ENCODE results near the gene HAAO. TPM values are rescaled to one million over a fixed set of nuclear protein-coding genes. Genes with fewer than 3 reads are reported as not detected.
"Not testable (repeated sequence)": the region's sequence is repeated elsewhere in the genome, so short reads cannot be mapped to it uniquely, and the experiment has no call there.

HAAO gene
- polyA plus RNA-seq, 1 donor, result 25.6 TPM

- no peak for DNase-seq
Observed at GRCh38 chr2:42743659-42743990, 48.8 kb downstream of the HAAO start.

DNA sequence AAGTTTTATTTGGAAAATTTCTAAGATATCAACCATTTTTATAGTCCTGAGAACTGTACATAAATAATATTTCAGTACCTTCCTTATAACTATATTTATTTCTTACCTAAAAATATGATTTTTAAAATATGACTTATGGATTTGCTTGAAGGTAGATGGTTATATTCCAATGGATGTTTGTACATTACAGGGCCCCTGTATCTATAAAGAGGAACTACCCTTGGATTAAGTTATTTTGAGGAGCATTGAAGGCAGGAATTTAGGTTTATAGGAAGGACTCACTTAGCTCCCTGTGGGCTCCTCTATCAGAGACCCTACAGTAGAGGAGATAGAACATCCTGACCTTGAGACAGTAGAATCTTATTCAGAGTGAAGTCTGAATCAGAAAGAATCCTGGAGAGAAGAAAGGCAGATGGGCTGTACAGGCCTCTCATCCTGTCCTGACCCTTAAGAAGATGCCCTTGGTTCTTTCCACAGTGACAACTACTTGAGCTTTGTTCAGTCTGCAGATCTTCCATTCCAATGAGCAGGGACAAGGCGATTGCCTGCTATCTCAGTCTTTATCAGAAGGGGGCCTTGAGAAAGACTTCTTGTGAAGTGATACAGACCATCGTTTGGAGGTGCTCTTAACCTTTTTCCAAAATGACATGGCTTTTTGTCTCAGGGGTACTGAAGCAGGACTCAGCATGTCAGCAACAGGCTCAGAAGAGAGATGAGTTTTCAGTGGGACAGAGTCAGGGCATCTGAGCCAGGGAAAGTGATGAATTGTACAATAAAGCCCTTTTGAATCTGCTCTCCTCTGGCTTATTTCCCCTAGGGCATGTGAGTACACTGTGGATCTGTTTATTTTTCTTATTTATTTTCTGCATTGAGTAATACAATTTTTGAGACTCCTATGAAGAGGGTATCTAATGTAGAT is 49.4 kb downstream of the HAAO start:
- DNase-seq, result no peak

DNA sequence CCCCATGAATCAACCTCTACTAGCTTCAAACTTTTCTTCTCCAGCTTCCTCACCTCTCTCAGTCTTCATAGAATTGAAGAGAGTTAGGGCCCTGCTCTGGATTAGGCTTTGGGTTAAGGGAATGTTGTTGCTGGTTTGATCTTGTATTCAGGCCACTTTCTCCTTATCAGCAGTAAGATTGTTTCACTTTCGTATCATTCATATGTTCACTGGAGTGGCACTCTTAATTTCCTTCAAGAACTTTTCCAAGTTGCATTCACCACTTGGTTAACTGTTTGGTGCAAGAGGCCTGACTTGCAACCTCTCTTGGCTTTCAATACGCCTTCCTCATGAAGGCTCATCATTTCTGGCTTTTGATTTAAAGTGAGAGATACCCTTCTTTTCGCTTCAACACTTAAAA is 51.2 kb downstream of the HAAO start:
- DNase-seq, result no peak

DNA sequence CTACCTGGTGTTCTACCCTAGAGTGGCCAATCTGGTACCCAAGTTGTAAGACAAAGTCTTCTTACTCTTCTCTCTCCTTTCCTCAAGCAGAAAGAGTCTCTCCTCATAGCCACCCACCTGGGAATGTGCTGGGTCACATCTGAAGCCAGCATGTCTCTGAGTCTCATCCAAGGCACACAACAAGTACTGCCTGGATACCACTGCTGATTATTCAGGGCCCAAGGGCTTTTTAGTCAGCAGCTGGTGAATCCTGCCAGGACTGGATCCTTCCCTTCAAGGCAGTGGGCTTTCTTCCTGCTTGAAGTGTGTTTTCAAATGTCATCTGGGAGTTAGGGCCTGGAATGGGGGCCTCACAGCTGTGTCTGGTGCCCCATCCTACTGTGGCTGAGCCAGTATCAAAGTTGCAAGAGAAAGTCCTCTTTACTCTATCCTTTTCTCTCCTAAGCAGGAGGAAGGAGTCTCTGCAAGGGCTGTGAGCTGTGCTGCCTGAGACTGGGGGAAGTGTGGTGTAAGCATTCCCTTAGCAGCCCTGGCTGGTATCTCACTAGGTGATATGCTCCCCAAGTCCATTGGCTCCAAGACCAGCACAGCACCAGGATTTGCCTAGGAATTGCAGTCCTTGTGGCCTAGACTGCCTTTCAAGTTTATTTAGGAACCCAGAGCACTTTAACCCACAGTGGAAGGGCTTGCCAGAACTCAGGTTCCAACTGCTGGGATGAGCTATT is 55.6 kb downstream of the HAAO start:
- no peak for DNase-seq

GRCh38 chr2:42733852-42734251 is 58.5 kb downstream of the HAAO start:
- no peak for DNase-seq

- DNase-seq, result not testable (repeated sequence)
Observed at GRCh38 chr2:42731316-42731715, 61.1 kb downstream of the HAAO start.

DNA sequence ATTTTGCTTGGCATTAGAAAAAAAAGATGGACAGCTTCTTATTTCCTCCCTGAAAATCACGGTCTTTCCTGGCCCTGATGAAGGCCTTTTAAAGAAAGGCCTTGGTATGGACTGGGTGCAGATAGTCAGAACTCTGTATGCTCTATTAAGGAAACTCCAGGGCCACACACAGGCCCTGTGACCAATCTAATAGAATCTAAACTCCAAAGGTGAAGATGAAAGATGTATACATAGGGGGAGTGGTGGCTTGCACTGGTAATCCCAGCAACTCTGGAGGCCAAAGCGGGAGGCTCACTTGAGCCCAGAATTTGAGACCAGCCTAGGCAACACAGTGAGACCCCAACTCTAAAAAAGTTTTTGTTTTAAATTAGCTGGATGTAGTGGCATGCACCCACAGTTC is 65.7 kb downstream of the HAAO start:
- DNase-seq, result no peak

DNA sequence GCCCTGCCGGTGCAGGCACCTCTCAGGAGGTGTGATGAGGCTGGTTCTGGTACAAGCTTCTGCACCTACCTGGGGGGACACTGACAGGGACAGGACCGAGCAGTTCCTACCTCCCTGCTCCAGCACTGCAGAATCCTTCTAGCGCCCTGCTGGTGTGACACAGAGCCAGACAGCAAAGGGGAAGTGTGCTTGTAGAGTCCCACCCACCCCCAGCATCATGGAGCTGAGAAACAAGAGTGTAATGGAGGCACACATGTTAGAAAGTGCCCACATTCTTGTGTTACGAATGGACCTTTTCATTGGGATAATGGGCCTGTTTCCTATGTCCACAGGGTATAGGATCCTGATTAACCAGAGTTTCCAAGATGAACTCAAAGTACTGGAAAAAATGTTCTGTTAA is 66.7 kb downstream of the HAAO start:
- no peak for DNase-seq

- DNase-seq, result no peak
Observed at GRCh38 chr2:42724886-42725285, 67.5 kb downstream of the HAAO start.

- DNase-seq, result no peak
Observed at GRCh38 chr2:42723465-42723864, 68.9 kb downstream of the HAAO start.

- DNase-seq, result no peak
Observed at GRCh38 chr2:42722320-42723190, 69.8 kb downstream of the HAAO start.

DNA sequence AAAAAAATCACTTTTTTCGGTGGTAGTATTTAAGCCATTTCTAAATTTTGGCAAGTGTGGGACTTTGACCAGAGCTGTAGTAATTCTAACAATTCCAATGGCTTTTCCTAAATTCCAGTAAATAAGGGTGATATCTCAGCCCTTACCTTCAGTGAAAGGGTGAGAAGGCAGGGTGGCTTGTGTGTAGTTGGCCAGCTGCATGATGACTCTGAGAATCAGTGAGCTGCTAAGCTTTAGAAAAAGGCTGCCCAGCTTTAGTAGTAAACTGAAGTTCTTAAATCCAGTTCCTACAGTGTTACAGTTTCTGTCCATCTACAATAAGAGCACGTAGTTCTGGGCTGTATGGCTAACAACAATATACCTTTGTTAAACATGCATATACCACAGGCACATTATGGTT is 70.5 kb downstream of the HAAO start:
- no peak for DNase-seq

Other genes with a start within 250 kb of the HAAO start
- 26.9 TPM for gene MTA3, start 224.0 kb downstream of the HAAO start, polyA plus RNA-seq (ENCODE audit: insufficient read length)
- 7.0 TPM for gene OXER1, start 28.4 kb downstream of the HAAO start, polyA plus RNA-seq (ENCODE audit: insufficient read length)

All from hindlimb muscle (tissue), 1 donor.